IMR-90 (cell line): ENCODE results near the gene PLLP. TPM values are rescaled to one million over a fixed set of nuclear protein-coding genes. Genes with fewer than 3 reads are reported as not detected.

Experiments used
- ATAC-seq: fragments of 200-7000 bp; cut with Tn5 transposase; 2 replicates; pipeline ENCODE4 v1.9.1; 2020; ENCODE audit warnings: low read depth, mild to moderate bottlenecking, moderate library complexity
- BruUV-seq: library from RNA; stranded (reverse); fragments of 400-500 nt; replicated peaks from 2 replicates; lab custom pipeline; 2021; lab: Mats Ljungman, UMichigan
- CTCF ChIA-PET: fragments of 300-600 bp; formaldehyde crosslinking; extraction: SDS; loops from one replicate; lab custom pipeline; 2021; ENCODE audit warnings: antibody characterized with exemption; lab: Yijun Ruan, JAX
- POLR2A ChIA-PET: fragments of 300-600 bp; sonication (Branson Sonifier 250); formaldehyde crosslinking; loops from one replicate; lab custom pipeline; 2022; ENCODE audit warnings: antibody characterized with exemption; ENCODE audit not compliant: unreplicated experiment; lab: Charles Lee
- DNase-seq: peaks from one replicate; pipeline ENCODE4 v3.0.0; 2013
- H2AFZ ChIP-seq: replicated peaks from 2 replicates; pipeline ENCODE3; 2013; ENCODE audit warnings: low read length, mild to moderate bottlenecking; ENCODE audit not compliant: poor library complexity
- H2AK5ac ChIP-seq: 2 replicates; pipeline ENCODE4 v1.6.1; 2013; ENCODE audit warnings: low read depth, low read length, inconsistent platforms
- H2AK9ac ChIP-seq: replicated peaks from 2 replicates; pipeline ENCODE3; 2013; ENCODE audit warnings: mild to moderate bottlenecking, low read depth, low read length, moderate library complexity; ENCODE audit not compliant: poor library complexity
- H2BK120ac ChIP-seq: 2 replicates; pipeline ENCODE4 v1.6.1; 2013; ENCODE audit warnings: low read depth, low read length, inconsistent platforms
- H2BK15ac ChIP-seq: 3 replicates; pipeline ENCODE4 v1.6.1; 2013; ENCODE audit warnings: low read depth, low read length, inconsistent platforms
- H2BK20ac ChIP-seq: 2 replicates; pipeline ENCODE4 v1.6.1; 2013; ENCODE audit warnings: low read depth, mild to moderate bottlenecking, inconsistent platforms, low read length, moderate library complexity
- H2BK5ac ChIP-seq: 2 replicates; pipeline ENCODE4 v1.6.1; 2013; ENCODE audit warnings: mild to moderate bottlenecking, low read depth, low read length, inconsistent platforms; ENCODE audit not compliant: poor library complexity, severe bottlenecking
- H3K14ac ChIP-seq: replicated peaks from 2 replicates; pipeline ENCODE4 v1.6.1; 2013; ENCODE audit warnings: low read depth, low read length, inconsistent platforms
- H3K18ac ChIP-seq: 2 replicates; pipeline ENCODE4 v1.6.1; 2013; ENCODE audit warnings: low read depth, low read length, control low read depth
- H3K23ac ChIP-seq: 2 replicates; pipeline ENCODE4 v1.6.1; 2013; ENCODE audit warnings: low read depth, low read length, inconsistent platforms
- H3K27ac ChIP-seq: 2 replicates; pipeline ENCODE4 v1.5.1; 2013; ENCODE audit warnings: mild to moderate bottlenecking, control low read depth, low read length; ENCODE audit not compliant: insufficient read depth
- H3K27me3 ChIP-seq: 2 replicates; pipeline ENCODE4 v1.6.1; 2013; ENCODE audit warnings: low read length; ENCODE audit not compliant: control insufficient read depth, insufficient read depth
- H3K36me3 ChIP-seq: 2 replicates; pipeline ENCODE4 v1.6.1; 2013; ENCODE audit warnings: low read length, mixed read lengths; ENCODE audit not compliant: control insufficient read depth, insufficient read depth
- H3K4ac ChIP-seq: 2 replicates; pipeline ENCODE4 v1.6.1; 2013; ENCODE audit warnings: low read depth, low read length, inconsistent platforms
- H3K4me1 ChIP-seq: 2 replicates; pipeline ENCODE4 v1.6.1; 2013; ENCODE audit warnings: low read length, mixed read lengths; ENCODE audit not compliant: control insufficient read depth, insufficient read depth
- H3K4me2 ChIP-seq: 2 replicates; pipeline ENCODE4 v1.6.1; 2013; ENCODE audit warnings: low read depth, mild to moderate bottlenecking, control low read depth, low read length, moderate library complexity
- H3K4me3 ChIP-seq: 2 replicates; pipeline ENCODE4 v1.5.1; 2013; ENCODE audit warnings: low read depth, mild to moderate bottlenecking, control low read depth, low read length, moderate library complexity; ENCODE audit not compliant: insufficient read depth
- H3K56ac ChIP-seq: 2 replicates; pipeline ENCODE4 v1.6.1; 2013; ENCODE audit warnings: low read length, inconsistent platforms; ENCODE audit not compliant: insufficient read depth; ENCODE audit errors: extremely low read depth
- H3K79me1 ChIP-seq, 2 experiments: 2 replicates each; pipeline ENCODE4 v1.6.1; 2013; ENCODE audit warnings: low read length in 2 of 2, inconsistent platforms in 1 of 2, low read depth in 1 of 2
- H3K9ac ChIP-seq: 2 replicates; pipeline ENCODE4 v1.6.1; 2013; ENCODE audit warnings: low read depth, low read length, control low read depth
- H3K9me1 ChIP-seq: 2 replicates; pipeline ENCODE4 v1.6.1; 2013; ENCODE audit warnings: low read length, inconsistent platforms; ENCODE audit not compliant: insufficient read depth
- H3K9me3 ChIP-seq: 2 replicates; pipeline ENCODE4 v1.6.1; 2013; ENCODE audit warnings: low read length; ENCODE audit not compliant: control insufficient read depth, insufficient read depth
- H4K20me1 ChIP-seq: 2 replicates; pipeline ENCODE4 v1.6.1; 2013; ENCODE audit warnings: low read length, inconsistent platforms; ENCODE audit not compliant: insufficient read depth
- H4K5ac ChIP-seq: 2 replicates; pipeline ENCODE4 v1.6.1; 2013; ENCODE audit warnings: mild to moderate bottlenecking, low read depth, low read length, control low read depth
- H4K8ac ChIP-seq, 2 experiments: 2 replicates each; pipeline ENCODE4 v1.6.1; 2013; ENCODE audit warnings: low read depth in 2 of 2, low read length in 2 of 2, control low read depth in 1 of 2, inconsistent platforms in 1 of 2
- H4K91ac ChIP-seq: 2 replicates; pipeline ENCODE4 v1.6.1; 2013; ENCODE audit warnings: low read depth, low read length, inconsistent platforms; ENCODE audit not compliant: insufficient read depth
- CHD1 ChIP-seq: IDR thresholded peaks from 2 replicates; pipeline ENCODE4 v1.6.1; 2012; ENCODE audit warnings: low read depth, low read length, improper control_type of control experiment
- MAFK ChIP-seq: IDR thresholded peaks from 2 replicates; pipeline ENCODE4 v1.6.1; 2012; ENCODE audit warnings: low read depth, low read length, improper control_type of control experiment
- NFE2L2 ChIP-seq: fragments of 150-350 bp; IDR thresholded peaks from 2 replicates; pipeline ENCODE4 v1.6.1; 2016; ENCODE audit warnings: low read depth, mild to moderate bottlenecking, low read length
- RCOR1 ChIP-seq: IDR thresholded peaks from 2 replicates; pipeline ENCODE4 v1.6.1; 2012; ENCODE audit warnings: mild to moderate bottlenecking, low read length, improper control_type of control experiment; ENCODE audit not compliant: insufficient replicate concordance
- WGBS, 2 experiments: methylation state at CpG; one replicate each; pipeline versions ENCODE4 v1.1.5 to v1.1.7; 2013; ENCODE audit warnings: missing lambda C conversion rate in 2 of 2; ENCODE audit not compliant: insufficient read length in 1 of 2; ENCODE audit errors: extremely low coverage in 2 of 2; 5-methylcytosine and 5-hydroxymethylcytosine counted together
- dilution Hi-C: fragments of 300-500 bp; cut with HindIII; formaldehyde crosslinking; loops from one replicate; pipeline ENCODE4 v1.14.3; 2018; ENCODE audit warnings: low sequenced_read_pairs; ENCODE audit not compliant: unreplicated experiment
- in situ Hi-C: fragments of 300-500 bp; cut with MboI; formaldehyde crosslinking; loops from 3 replicates; pipeline ENCODE4 v1.14.3; 2019; ENCODE audit warnings: low sequenced_read_pairs, inconsistent platforms, mixed read lengths
- intact Hi-C: fragments of 100-400 bp; cut with micrococcal nuclease; formaldehyde crosslinking; loops from 2 replicates; pipeline ENCODE4 v1.10.0; 2022
- polyA plus RNA-seq, 3 experiments: library from polyadenylated mRNA; depleted of rRNA; stranded (reverse); fragments of >200 nt; gene quantifications; 2 replicates each; pipeline ENCODE4 v1.2.3, GENCODE V29; 2012; ENCODE audit warnings: low replicate concordance in 1 of 3
- total RNA-seq: library from RNA; depleted of rRNA; stranded (reverse); fragments of >200 nt; gene quantifications from 2 replicates; pipeline ENCODE4 v1.2.3, GENCODE V29; 2012
- TF ChIP-seq, protein P1 (sequence below): conservative IDR thresholded peaks from 2 replicates; pipeline ENCODE4 v1.5.1; 2012; ENCODE audit warnings: mild to moderate bottlenecking, low read depth, low read length, improper control_type of control experiment
- TF ChIP-seq, protein P2 (sequence below): fragments of 150-350 bp; IDR thresholded peaks from 2 replicates; pipeline ENCODE4 v1.6.1; 2016; ENCODE audit warnings: low read depth, mild to moderate bottlenecking, low read length, moderate library complexity, borderline replicate concordance

The PLLP gene
- total and polyA plus RNA-seq, 2 of the 4 experiments (the other 2 are of a cell fraction), result 0.05 TPM; not detected in 1

DNA sequence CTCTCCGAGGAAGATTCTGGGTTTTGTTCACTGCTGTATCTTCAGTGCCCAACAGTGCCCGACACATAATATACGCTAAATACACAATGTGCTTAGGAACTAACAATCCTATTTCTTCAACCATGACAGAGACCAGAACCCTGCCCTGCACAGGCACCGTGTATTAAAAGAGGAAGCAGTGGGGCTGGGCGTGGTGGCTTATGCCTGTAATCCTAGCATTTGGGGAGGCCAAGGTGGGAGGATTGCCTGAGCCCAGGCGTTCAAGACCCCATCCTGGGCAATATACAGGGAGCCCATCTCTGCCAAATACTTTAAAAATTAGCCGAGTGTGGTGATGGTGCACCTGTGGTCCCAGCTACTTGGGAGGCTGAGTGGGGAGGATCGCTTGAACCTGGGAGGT lies 20.1 kb downstream of the PLLP start:
- Histone ChIP-seq H3K79me1 (no peaks in the 10 kb centered on the region), H2AK5ac (no peak overlapping the region), H2BK5ac (no peak overlapping the region), H3K4me3 (no peak overlapping the region), H3K18ac (no peak overlapping the region), H2AK9ac (no peak overlapping the region), H3K14ac (no peak overlapping the region), H3K9me3 (no peaks in the 10 kb centered on the region), H3K4me2 (no peak overlapping the region), H3K23ac (no peak overlapping the region), H4K5ac (no peak overlapping the region), H3K36me3 (no peaks in the 10 kb centered on the region), H2BK120ac (no peak overlapping the region), H3K4me1 (peaks cover 7% of the 10 kb centered on the region; the same call in 1 of the 2 replicates), H3K9me1 (peaks cover 4% of the 10 kb centered on the region; the same call in 1 of the 2 replicates), H4K91ac (no peak overlapping the region), H3K56ac (no peak overlapping the region), H4K20me1 (no peaks in the 10 kb centered on the region), H3K27me3 (peaks cover 7% of the 10 kb centered on the region; the same call in 1 of the 2 replicates), H2BK15ac (no peak overlapping the region), H3K27ac (no peak overlapping the region), H2BK20ac (no peak overlapping the region), H3K9ac (no peak overlapping the region), H3K4ac (no peak overlapping the region), H4K8ac (no peak overlapping the region), H2AFZ (no peak overlapping the region)
- dilution Hi-C loops (no loop called here), intact Hi-C loops (no loop called here), in situ Hi-C loops (no loop called here)
- no TSS peak for BruUV-seq
- CTCF ChIA-PET, result no interaction called here
- POLR2A ChIA-PET, result no interaction called here
- no peak for DNase-seq
- 100% methylated on average over 2 of the region's 8 CpGs; no CpG with 5 or more reads in 1 of the 2 experiments for WGBS, 2 experiments
- TF ChIP-seq NFE2L2, result no peak
- no peak for TF ChIP-seq CHD1
- TF ChIP-seq, protein P1, sequence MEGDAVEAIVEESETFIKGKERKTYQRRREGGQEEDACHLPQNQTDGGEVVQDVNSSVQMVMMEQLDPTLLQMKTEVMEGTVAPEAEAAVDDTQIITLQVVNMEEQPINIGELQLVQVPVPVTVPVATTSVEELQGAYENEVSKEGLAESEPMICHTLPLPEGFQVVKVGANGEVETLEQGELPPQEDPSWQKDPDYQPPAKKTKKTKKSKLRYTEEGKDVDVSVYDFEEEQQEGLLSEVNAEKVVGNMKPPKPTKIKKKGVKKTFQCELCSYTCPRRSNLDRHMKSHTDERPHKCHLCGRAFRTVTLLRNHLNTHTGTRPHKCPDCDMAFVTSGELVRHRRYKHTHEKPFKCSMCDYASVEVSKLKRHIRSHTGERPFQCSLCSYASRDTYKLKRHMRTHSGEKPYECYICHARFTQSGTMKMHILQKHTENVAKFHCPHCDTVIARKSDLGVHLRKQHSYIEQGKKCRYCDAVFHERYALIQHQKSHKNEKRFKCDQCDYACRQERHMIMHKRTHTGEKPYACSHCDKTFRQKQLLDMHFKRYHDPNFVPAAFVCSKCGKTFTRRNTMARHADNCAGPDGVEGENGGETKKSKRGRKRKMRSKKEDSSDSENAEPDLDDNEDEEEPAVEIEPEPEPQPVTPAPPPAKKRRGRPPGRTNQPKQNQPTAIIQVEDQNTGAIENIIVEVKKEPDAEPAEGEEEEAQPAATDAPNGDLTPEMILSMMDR, result no peak
- TF ChIP-seq MAFK, result no peak
- no peak for TF ChIP-seq RCOR1
- TF ChIP-seq, protein P2, sequence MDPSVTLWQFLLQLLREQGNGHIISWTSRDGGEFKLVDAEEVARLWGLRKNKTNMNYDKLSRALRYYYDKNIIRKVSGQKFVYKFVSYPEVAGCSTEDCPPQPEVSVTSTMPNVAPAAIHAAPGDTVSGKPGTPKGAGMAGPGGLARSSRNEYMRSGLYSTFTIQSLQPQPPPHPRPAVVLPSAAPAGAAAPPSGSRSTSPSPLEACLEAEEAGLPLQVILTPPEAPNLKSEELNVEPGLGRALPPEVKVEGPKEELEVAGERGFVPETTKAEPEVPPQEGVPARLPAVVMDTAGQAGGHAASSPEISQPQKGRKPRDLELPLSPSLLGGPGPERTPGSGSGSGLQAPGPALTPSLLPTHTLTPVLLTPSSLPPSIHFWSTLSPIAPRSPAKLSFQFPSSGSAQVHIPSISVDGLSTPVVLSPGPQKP, result no peak
- no peak for ATAC-seq
